Gastroesophageal sphincter (tissue), 4 donors: ENCODE measurements around the gene AACS. TPM values are rescaled to one million over a fixed set of nuclear protein-coding genes. Genes with fewer than 3 reads are reported as not detected.

Experiments used
- ATAC-seq: fragments of 150-250 bp; one replicate; pipeline ENCODE4 v1.9.1; 2016; ENCODE audit warnings: mild to moderate bottlenecking, moderate library complexity
- H3K27ac ChIP-seq, 4 donors: fragments of 200-600 bp; sonication (generic) in 3 of 4; 1 replicate in 3 of 4; 2 replicates in 1 of 4; pipeline ENCODE4 v1.5.1; 2016 to 2019
- H3K27me3 ChIP-seq: fragments of 200-600 bp; sonication (generic); one replicate; pipeline ENCODE4 v1.5.1; 2019
- H3K36me3 ChIP-seq, 2 donors: fragments of 200-600 bp; sonication (generic); one replicate each; pipeline ENCODE4 v1.5.1; 2019; ENCODE audit warnings: control low read depth in 1 of 2
- H3K4me1 ChIP-seq, 3 donors: fragments of 200-600 bp; sonication (generic); 1 replicate in 2 of 3; 2 replicates in 1 of 3; pipeline ENCODE4 v1.5.1; 2016 to 2019; ENCODE audit warnings: control low read depth in 2 of 3
- H3K4me3 ChIP-seq, 2 donors: fragments of 200-600 bp; sonication (generic); one replicate each; pipeline ENCODE4 v1.5.1; 2019; ENCODE audit warnings: mild to moderate bottlenecking in 1 of 2, moderate library complexity in 1 of 2
- H3K9me3 ChIP-seq, 3 donors: fragments of 200-600 bp; sonication (generic); one replicate each; pipeline ENCODE4 v1.5.1; 2017 to 2019; ENCODE audit warnings: control low read depth in 2 of 3
- CTCF ChIP-seq, 4 experiments: fragments of 200-600 bp in 2 of 4; fragments of 450-650 bp in 2 of 4; sonication (generic) in 1 of 4; IDR thresholded peaks; one replicate each; pipeline ENCODE4 v1.5.1; 2017 to 2019; ENCODE audit warnings: antibody characterized with exemption in 4 of 4, mild to moderate bottlenecking in 2 of 4, moderate library complexity in 2 of 4
- EP300 ChIP-seq: sonication (generic); formaldehyde crosslinking; IDR thresholded peaks from one replicate; pipeline ENCODE4 v1.6.1; 2017; ENCODE audit warnings: antibody characterized with exemption, mild to moderate bottlenecking
- POLR2A ChIP-seq, 2 donors: fragments of 450-650 bp; IDR thresholded peaks; one replicate each; pipeline ENCODE4 v1.6.1; 2017; ENCODE audit warnings: antibody characterized with exemption in 2 of 2, mild to moderate bottlenecking in 2 of 2, moderate library complexity in 1 of 2
- POLR2AphosphoS5 ChIP-seq: sonication (generic); formaldehyde crosslinking; IDR thresholded peaks from one replicate; pipeline ENCODE4 v1.6.1; 2017; ENCODE audit warnings: antibody characterized with exemption
- whole genome bisulfite sequencing, 2 donors: methylation state at CpG; one replicate each; pipeline ENCODE4 v1.1.5; 2018; ENCODE audit warnings: low coverage in 1 of 2; 5-methylcytosine and 5-hydroxymethylcytosine counted together
- total RNA-seq, 4 donors: library from RNA; depleted of rRNA; stranded (reverse); fragments of >200 nt; gene quantifications; one replicate each; pipeline ENCODE4 v1.1.0, GENCODE V29; 2016

Gene AACS
- total RNA-seq, 4 donors from 2014 or later, result 10.3 to 14.6 (median 11.8) TPM

- Histone ChIP-seq H3K27ac (no peak overlapping the region), H3K27me3 (no peaks in the 10 kb centered on the region), H3K4me1 (no peaks in the 10 kb centered on the region), H3K36me3 (peaks cover 0 to 37% of the 10 kb centered on the region in 2 donors), H3K9me3 (no peaks in the 10 kb centered on the region), H3K4me3 (no peak overlapping the region)
- TF ChIP-seq POLR2A (IDR thresholded peaks at IDR 0.05), result no peak
- no peak for TF ChIP-seq CTCF (IDR thresholded peaks at IDR 0.05)
- TF ChIP-seq POLR2AphosphoS5, result no peak
- TF ChIP-seq EP300, result no peak
- WGBS, 2 donors, result 65 to 69% methylated on average over 10 to 14 of the region's 15 CpGs
- ATAC-seq, result no peak
Measured at GRCh38 chr12:125098676-125099408, 33.6 kb downstream of the AACS start.

GRCh38 chr12:125099409-125099782 lies 34.2 kb downstream of the AACS start:
- H3K36me3 ChIP-seq, result peaks cover 0 to 39% of the 10 kb centered on the region in 2 donors
- H3K4me3 ChIP-seq, result no peak overlapping the region
- TF ChIP-seq EP300 (no peak), POLR2A (IDR thresholded peaks at IDR 0.05) (no peak), POLR2AphosphoS5 (no peak), CTCF (IDR thresholded peaks at IDR 0.05) (no peak)
- no peak for ATAC-seq
- H3K9me3 ChIP-seq, result no peaks in the 10 kb centered on the region
- no peaks in the 10 kb centered on the region for H3K27me3 ChIP-seq
- WGBS, 2 donors, result 90 to 98% methylated on average over 5 to 7 of the region's 7 CpGs
- no peaks in the 10 kb centered on the region for H3K4me1 ChIP-seq
- no peak overlapping the region for H3K27ac ChIP-seq

- no peak for TF ChIP-seq EP300
- TF ChIP-seq POLR2A (IDR thresholded peaks at IDR 0.05), result no peak
- no peak for TF ChIP-seq CTCF (IDR thresholded peaks at IDR 0.05)
- no peak for TF ChIP-seq POLR2AphosphoS5
- H3K36me3 ChIP-seq, result peaks cover 0 to 40% of the 10 kb centered on the region in 2 donors
- no peak for ATAC-seq
- WGBS, 2 donors, result 50 to 79% methylated on average over 1 to 6 of the region's 9 CpGs
- no peak overlapping the region for H3K27ac ChIP-seq
- no peaks in the 10 kb centered on the region for H3K4me1 ChIP-seq
- H3K27me3 ChIP-seq, result no peaks in the 10 kb centered on the region
- H3K9me3 ChIP-seq, result no peaks in the 10 kb centered on the region
- H3K4me3 ChIP-seq, result no peak overlapping the region
Measured at GRCh38 chr12:125100551-125101434, 35.6 kb downstream of the AACS start.

GRCh38 chr12:125104982-125105381 lies 39.7 kb downstream of the AACS start:
- no peak for ATAC-seq
- no peaks in the 10 kb centered on the region for H3K4me1 ChIP-seq
- peaks cover 0 to 81% of the 10 kb centered on the region in 2 donors for H3K36me3 ChIP-seq
- H3K9me3 ChIP-seq, result no peaks in the 10 kb centered on the region
- no peak overlapping the region for H3K4me3 ChIP-seq
- WGBS, 2 donors, result 90 to 91% methylated on average over 2 to 4 of the region's 10 CpGs
- no peak overlapping the region for H3K27ac ChIP-seq
- no peak for TF ChIP-seq CTCF (IDR thresholded peaks at IDR 0.05)
- no peaks in the 10 kb centered on the region for H3K27me3 ChIP-seq

- no peak overlapping the region for H3K27ac ChIP-seq
- no peaks in the 10 kb centered on the region for H3K9me3 ChIP-seq
- H3K36me3 ChIP-seq, result peaks cover 0 to 87% of the 10 kb centered on the region in 2 donors
- no peak for ATAC-seq
- no peaks in the 10 kb centered on the region for H3K4me1 ChIP-seq
- H3K27me3 ChIP-seq, result no peaks in the 10 kb centered on the region
- TF ChIP-seq CTCF (IDR thresholded peaks at IDR 0.05) (no peak), POLR2A (IDR thresholded peaks at IDR 0.05) (no peak)
- 62 to 71% methylated on average over 2 to 4 of the region's 6 CpGs for WGBS, 2 donors
- no peak overlapping the region for H3K4me3 ChIP-seq
Measured at GRCh38 chr12:125105600-125105999, 40.4 kb downstream of the AACS start.
